Choroid plexus epithelial cell (primary cell): ENCODE measurements around the gene PTCD3.
A peak's percentile ranks its signal among the peaks of the same experiment; 100 is the strongest.

Experiments
- DNase-seq: peaks from one replicate; pipeline ENCODE4 v3.0.0-alpha.2; 2010; ENCODE audit warnings: low read depth
- H3K4me3 ChIP-seq: 2 replicates; pipeline ENCODE4 v1.5.1; 2011; ENCODE audit warnings: low read depth, mild to moderate bottlenecking, control low read depth, low read length, moderate library complexity
- CTCF ChIP-seq: conservative IDR thresholded peaks from 2 replicates; pipeline ENCODE4 v1.5.1; 2011; ENCODE audit warnings: low read depth, mild to moderate bottlenecking, control low read depth, inconsistent platforms, low read length, moderate library complexity

PTCD3 gene

GRCh38 chr2:86081724-86082123 lies 24.3 kb upstream of the PTCD3 start:
- no peak for DNase-seq
- TF ChIP-seq CTCF = no peak

GRCh38 chr2:86082756-86083155 lies 23.3 kb upstream of the PTCD3 start:
- TF ChIP-seq CTCF = no peak
- no peak for DNase-seq
- H3K4me3 ChIP-seq = no peak overlapping the region

More at GRCh38 chr2:86081724-86082123, 24.3 kb upstream of the PTCD3 start:
- H3K4me3 ChIP-seq = no peak overlapping the region

- DNase-seq = no peak
- TF ChIP-seq CTCF = peak; percentile 57
- H3K4me3 ChIP-seq = no peak overlapping the region
Observed at GRCh38 chr2:86087936-86088850, 17.8 kb upstream of the PTCD3 start.

GRCh38 chr2:86094229-86094628 lies 11.8 kb upstream of the PTCD3 start:
- no peak for TF ChIP-seq CTCF
- DNase-seq = no peak
- H3K4me3 ChIP-seq = no peak overlapping the region

GRCh38 chr2:86097114-86097896 lies 8.7 kb upstream of the PTCD3 start:
- H3K4me3 ChIP-seq = no peak overlapping the region
- DNase-seq = no peak
- no peak for TF ChIP-seq CTCF

GRCh38 chr2:86097913-86098312 lies 8.1 kb upstream of the PTCD3 start:
- no peak overlapping the region for H3K4me3 ChIP-seq
- TF ChIP-seq CTCF = no peak
- DNase-seq = no peak
